AG10803 (cell line): ENCODE results near the gene SHLD1.

Source experiments
- DNase-seq: peaks from one replicate; pipeline ENCODE4 v3.0.0; 2010; ENCODE audit warnings: low read depth
- H3K4me3 ChIP-seq: 2 replicates; pipeline ENCODE4 v1.5.1; 2011; ENCODE audit warnings: mild to moderate bottlenecking, low read length, control low read depth
- CTCF ChIP-seq: conservative IDR thresholded peaks from 2 replicates; pipeline ENCODE4 v1.5.1; 2011; ENCODE audit warnings: mild to moderate bottlenecking, low read length, control low read depth, inconsistent platforms

Gene SHLD1

DNA sequence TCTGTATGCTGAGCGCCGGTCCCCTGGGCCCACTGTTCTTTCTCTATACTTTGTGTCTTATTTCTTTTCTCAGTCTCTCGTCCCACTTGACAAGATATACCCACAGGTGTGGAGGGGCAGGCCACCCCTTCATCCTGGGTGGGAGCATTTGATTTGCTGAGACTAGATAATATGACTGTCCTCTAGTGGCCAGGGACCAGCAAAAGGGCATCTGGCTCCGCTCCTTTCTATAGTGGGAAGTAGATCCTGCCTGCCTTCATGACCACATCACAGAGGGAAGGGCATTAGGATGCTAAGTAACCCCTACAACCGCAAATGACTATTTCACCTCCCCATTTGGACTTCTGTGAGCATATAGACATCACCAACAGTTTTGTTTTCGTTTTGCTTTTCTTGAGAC is 135.7 kb downstream of the SHLD1 start:
- no peak overlapping the region for H3K4me3 ChIP-seq
- TF ChIP-seq CTCF = no peak
- no peak for DNase-seq

DNA sequence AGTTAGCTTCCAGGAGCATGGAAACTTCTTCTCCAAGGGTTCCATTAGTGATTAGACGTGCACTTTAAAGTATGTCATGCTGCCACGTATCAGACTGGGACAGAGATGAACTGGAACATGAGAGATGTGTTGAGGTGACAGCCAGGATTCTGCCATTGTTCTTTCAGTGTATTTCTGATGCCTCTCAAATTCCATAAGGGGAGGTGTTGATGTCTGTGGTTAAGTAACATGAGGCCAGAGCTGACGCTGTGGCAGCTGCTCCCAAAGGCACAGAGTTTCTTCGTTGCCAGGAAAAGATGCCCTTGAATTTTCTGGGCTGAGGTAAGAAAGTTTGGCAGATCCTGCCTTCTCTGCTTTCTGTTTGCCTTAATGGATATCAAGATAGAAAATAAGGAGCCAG is 136.6 kb downstream of the SHLD1 start:
- no peak for DNase-seq
- H3K4me3 ChIP-seq = no peak overlapping the region
- TF ChIP-seq CTCF = no peak

- H3K4me3 ChIP-seq = no peak overlapping the region
- no peak for TF ChIP-seq CTCF
- no peak for DNase-seq
These were observed 137.2 kb downstream of the SHLD1 start for GRCh38 chr20:5887386-5887785.

DNA sequence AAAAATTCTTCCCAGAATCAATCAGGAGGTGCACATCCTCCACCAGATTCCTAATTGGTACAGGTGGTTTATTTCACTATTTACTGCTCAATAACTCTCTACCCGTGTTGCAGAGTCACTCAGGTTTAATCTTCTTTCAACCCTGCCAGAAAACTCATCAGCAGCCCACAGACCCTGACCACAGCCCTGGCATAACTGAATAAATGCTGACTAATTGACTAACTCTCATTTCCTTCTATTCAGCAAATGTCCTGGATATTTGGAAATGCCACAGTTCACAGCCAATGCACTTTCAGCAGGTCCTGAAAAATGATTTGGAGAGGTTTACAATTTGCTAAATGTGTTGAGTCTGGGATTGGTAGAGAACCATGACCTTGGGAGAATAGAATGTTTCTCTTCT is 137.8 kb downstream of the SHLD1 start:
- DNase-seq = no peak
- no peak for TF ChIP-seq CTCF
- no peak overlapping the region for H3K4me3 ChIP-seq

DNA sequence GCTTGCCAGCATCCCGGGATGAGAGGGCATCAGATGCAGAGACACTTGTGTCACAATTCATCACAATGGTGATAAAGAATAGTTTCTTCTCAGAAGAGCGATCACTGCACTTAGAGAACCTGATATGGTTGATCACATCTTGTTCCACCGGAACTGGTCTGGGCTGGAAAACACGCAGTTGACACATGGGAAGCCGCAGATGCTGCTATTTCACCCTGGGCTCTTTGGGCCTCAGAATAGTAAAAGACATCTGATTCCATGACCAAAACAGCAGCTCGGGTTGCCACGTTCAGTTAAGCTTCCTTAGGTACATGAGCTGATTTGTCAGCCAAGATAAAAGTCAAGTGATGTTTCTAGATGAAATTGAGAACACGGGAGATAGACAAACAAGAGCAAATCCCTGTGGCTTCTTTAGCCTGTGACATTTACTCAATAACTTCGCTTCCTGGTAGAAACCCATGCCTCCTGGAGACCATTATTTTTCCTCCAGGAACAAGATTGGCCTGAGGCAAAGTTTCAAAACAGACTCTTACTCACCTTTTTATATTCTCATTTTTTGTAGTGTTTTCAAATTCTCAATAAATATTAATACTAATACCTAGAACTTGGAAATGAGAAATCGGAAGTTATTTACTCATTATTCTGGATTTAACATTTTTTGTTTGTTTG is 140.7 kb downstream of the SHLD1 start:
- DNase-seq = no peak
- H3K4me3 ChIP-seq = no peak overlapping the region
- no peak for TF ChIP-seq CTCF

- TF ChIP-seq CTCF = no peak
- DNase-seq = no peak
- H3K4me3 ChIP-seq = no peak overlapping the region
These were observed 142.9 kb downstream of the SHLD1 start for GRCh38 chr20:5893052-5893451.

DNA sequence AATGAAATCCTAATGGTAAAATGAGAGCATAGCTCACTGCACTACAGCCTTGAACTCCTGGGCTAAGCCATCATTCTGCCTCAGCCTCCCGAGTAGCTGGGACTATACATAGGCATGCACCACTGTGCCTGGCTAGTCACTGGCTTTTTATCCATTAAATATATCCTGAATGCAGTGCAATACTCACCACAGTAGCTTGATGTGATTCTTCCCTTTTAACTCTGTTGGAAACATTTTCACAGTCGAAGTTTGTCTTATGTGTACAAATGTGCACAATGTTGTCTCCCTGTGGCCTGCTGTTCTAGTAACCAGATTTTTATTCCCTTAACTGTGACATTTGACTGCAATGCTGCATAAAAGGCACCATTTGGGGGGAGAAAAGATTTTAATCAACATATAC is 143.4 kb downstream of the SHLD1 start:
- no peak for TF ChIP-seq CTCF
- no peak overlapping the region for H3K4me3 ChIP-seq

More for the DNA sequence above, 143.4 kb downstream of the SHLD1 start:
- DNase-seq = no peak
